DMS53 treated with DMSO at 0.1 percent for 48 hours (cell line): ENCODE results near the gene FCGR2B.
A peak's percentile ranks its signal among the peaks of the same experiment; 100 is the strongest.
"Not testable (repeated sequence)": the region's sequence is repeated elsewhere in the genome, so short reads cannot be mapped to it uniquely, and the experiment has no call there.

ENCODE experiments used
- DNase-seq: peaks from one replicate; lab custom pipeline; 2025; ENCODE audit not compliant: unreplicated experiment; lab: John Stamatoyannopoulos, UW

The FCGR2B gene

DNA sequence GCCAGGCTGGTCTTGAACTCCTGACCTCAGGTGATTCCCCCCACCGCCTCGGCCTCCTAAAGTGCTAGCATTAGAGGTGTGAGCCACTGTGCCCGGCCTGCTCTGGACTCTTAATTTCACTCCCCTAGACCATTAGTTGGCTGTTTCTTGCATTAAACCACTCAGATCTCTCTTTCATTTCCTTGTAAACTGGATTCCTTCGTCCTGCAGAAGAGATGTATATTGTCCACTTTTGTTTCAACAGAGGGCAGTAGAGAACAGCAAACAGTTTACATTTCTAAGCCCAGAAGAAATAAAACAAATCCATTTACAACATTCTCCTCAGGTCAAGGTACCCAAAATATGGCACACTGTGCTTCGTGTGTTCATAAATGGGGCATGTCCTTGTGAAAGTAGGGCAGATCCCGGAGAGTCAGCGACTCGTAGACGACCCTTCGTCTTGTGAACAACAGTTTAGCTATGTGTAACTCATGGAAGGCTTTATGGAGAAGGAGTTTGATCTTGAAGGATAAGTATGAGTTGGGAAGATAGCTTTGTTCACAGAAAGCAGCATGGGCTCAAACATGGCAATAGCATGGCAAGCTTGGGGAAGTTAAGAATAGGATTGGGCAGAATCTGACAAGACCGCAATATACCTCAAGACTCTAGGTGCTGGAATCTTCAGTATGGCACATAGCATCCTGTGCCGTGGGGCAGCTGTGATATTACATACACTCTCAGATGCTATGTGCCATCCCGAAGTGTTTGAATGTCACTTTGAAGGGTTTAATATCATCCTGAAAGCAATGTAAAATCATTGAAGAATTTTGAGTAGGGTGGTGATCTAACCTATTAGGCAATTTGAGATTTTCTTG, 15.2 kb upstream of the FCGR2B start:
- peak; percentile 37 for DNase-seq

DNA sequence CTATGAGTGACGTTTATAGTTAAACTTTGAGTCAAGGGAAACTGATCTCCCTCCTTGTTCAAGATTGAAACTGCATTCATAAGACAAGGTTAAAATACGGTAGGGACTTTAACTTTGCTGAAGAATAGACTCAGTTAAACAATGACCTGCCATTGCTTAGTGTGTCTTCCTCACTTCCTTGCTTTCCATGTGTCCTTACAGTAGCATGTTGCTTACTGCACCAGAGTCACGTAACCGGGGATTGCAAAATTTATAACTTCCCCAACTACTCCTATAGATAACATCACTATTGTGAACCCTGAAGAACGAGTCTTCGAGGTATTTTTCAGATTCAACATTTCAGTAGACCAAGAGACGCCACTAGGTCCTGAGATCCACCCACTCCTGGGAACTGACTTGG, 9.4 kb upstream of the FCGR2B start:
- not testable (repeated sequence) for DNase-seq

DNA sequence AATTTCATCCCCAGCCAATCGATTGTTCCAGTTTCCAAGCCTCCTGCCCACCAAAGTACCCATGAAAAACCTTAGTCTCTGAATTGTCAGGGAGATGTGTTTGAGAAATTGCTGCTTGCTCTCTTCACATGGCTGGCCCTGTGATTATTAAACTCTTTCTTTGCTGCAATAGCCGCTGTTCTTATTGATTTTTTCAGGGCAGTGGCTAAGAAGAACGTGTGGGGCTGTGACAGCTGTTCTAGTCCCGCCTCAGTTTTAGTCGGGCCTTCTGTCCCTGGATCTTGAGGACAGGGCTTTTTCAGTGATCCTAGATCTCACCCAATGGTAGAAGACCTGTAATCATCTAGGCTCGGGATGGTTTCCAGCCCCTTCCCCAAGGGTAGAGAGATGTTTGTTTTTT, 9.0 kb upstream of the FCGR2B start:
- DNase-seq = not testable (repeated sequence)

DNA sequence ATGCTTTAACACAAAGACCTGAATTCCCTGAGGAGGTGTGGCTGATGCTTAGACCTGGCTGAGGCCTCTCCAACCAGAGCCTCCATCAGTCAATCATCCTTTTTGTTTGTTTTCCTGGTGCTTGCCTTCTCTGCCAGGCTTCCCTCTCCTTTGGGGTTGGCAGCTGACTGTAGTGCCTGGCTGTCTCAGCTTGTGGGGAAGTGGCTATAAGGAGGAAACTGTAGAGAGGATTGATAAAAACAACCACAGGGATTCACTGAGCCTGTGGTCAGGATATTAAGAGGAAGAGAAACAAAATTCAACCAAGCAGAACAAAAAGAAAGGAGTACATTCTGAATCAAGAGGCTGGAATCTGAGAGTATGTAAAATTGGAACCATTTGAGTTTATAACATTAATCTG, 4.4 kb upstream of the FCGR2B start:
- not testable (repeated sequence) for DNase-seq

DNA sequence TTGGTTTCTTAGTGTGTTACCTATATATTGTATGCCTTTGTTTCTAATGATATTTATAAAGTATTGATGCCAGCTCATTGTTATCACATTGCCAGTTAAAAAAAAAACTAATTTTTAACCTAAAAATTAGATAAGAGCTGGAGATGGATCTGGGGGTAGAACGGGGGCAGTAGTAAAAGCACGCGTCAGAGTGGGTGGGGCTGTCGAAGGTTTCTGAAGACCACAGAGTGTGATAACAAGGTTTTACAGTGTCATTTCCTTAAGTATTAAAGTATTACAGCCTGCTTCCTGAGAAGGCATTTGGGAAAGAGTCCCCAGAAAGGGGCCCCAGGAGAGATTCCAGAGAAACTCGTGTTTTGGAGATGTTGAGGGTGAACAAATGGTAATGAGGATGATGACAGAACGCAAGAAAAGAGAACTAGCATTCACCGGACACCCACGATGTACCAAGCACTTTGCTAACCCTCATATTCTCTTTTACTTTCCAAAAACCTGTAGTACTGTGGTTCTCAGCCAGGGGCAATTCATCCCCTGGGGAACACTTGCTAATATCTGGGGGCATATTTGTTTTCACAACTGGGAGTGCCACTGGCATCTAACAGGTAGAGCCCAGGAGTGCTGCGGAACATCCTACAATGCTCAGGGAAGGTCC, 1.2 kb upstream of the FCGR2B start:
- not testable (repeated sequence) for DNase-seq

DNA sequence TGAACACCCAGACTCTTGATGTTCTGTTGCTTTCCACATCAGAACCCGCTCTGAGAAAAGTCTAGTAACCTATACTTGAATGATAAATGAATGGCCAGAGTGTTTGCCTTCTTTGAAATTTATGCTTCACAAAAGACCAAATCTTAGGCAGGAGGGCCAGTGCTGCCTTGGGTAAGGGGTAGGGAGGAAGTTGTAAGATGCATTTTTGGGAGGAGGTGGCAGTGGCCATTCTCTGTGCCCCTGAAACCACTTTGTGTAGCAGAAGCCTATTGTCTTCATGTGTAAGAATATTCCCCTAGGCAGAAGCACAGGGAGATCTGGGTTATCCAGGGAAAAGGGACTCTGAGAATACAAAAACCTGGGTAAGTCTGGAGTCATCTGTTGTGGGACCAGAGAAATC, 626 bp downstream of the FCGR2B start:
- DNase-seq = not testable (repeated sequence)

DNA sequence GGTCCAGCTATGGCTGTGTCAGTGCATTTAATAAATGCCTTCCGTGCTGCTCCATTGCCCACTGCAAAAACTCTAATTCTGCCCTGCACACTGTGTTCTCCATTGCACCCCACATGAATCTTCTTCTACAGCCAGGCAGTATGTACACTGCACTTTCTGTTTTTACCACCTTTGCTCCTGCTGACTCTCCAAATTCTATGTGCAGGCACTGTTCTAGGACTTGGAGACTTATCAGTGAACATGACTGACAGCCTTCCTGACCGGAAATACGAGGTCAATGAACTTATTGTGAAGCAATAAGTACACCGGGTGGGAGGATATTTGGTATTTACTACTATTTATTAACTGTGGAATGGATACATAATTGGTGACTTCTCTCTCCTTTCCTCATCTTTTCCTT, 1.7 kb downstream of the FCGR2B start:
- DNase-seq = not testable (repeated sequence)

DNA sequence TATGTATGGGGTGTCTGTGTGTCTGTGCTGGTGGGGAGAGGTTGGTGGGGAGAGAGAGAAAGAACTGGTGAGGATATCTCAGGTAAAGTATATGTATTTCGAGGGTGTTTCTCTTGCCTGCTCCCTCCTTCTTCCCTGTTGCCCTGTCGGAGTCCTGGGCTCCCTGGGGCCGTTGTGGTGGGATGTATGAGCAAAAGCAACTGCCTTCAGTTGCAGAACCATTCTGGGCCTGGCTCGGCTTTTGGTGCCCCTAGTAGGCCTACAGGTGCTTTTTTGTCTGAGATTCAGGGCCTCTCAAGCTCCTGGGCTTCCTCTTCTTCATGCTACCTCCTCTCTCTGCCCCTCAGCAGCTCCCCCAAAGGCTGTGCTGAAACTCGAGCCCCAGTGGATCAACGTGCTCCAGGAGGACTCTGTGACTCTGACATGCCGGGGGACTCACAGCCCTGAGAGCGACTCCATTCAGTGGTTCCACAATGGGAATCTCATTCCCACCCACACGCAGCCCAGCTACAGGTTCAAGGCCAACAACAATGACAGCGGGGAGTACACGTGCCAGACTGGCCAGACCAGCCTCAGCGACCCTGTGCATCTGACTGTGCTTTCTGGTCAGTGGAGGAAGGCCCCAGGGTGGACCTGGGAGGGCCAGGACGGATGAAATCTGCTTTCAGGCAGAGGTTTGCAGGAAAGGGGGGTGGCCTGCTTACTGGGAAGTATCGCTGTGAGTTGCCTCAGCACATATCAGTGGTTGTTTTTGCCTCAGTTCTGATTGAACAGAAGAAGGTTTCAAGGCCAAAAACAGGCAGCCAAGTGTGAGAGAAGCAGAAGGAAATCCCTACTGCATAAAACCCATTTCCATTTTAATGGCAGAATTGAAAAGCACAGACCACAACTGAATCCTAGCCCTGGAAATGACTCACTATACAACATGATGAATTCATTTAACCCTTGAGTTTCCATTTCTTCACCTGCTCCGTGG, 8.4 kb downstream of the FCGR2B start:
- DNase-seq = not testable (repeated sequence)

DNA sequence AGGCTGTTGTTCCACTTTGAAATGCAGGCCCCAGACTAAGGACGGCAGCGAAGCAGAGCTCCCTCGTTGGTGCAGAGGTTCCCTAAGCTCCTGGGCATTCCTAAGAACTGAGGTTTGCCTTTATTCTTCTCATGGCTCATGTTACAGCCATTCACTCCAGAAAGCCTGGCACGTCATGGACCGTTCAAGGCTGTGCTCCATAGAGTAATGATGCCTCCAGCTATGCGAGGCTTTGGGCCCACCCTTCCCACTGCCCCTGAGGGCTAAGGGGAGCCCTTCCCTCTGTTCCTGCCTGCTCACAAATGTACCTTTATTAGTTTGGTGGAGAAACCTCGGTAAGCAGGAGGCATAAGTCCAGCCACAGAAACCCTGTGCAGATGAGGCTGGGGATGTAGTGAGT, 10.5 kb downstream of the FCGR2B start:
- not testable (repeated sequence) for DNase-seq

DNA sequence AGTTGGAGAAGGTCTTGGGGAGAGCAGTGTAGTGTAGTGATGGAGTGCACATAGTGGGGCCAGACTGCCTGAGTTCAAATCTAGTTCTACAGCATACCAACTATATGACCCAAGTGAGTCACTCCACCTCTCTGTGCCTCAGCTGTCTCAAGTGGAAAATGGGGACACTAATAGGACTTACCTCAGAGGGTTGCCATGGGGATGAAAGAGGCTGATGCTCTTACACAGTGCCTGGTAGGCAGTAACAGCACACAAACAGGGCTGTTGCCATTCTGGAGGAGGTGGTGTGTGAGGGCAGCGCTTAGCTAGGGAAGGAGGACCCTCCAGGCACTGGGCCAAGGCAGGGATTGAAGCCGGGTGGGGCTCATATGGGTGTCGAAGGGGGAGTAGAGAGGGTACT, 11.5 kb downstream of the FCGR2B start:
- DNase-seq = not testable (repeated sequence)

DNA sequence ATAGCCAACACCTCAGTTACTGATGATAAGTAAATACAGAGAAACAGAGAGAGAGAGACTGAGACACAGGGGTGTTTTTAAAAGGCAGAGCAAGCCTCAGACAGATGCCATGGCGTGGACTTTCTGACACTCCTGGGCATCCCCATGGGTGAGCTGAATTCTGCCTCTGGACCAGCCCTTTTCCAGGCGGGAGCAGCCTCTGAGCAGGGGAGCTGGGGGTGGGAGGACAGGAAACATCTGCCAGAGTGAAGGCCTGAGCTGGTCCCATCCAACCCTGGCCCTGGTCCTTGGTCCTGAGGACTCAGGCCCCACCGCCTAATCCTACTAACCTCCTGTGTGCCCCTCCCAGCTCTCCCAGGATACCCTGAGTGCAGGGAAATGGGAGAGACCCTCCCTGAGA, 12.0 kb downstream of the FCGR2B start:
- DNase-seq = not testable (repeated sequence)

DNA sequence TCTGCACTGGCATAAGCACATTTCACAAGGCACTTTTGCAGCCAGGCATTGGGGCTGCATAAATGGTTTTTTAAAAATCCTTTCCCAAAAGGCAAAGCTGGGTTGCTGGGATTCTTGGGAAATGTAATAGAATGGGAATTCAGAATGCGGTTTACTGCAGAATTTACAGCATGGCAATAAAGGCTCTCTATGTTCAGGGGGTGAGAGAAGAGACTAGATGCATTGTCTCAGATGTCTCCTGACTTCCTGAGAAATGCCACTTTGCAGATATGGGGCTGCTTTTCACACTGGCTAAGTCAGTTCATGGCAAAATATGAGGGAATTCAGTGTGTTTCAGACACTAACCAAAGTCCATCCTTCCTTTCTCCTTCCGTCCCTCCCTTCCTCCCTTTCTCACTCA, 13.5 kb downstream of the FCGR2B start:
- no peak for DNase-seq

DNA sequence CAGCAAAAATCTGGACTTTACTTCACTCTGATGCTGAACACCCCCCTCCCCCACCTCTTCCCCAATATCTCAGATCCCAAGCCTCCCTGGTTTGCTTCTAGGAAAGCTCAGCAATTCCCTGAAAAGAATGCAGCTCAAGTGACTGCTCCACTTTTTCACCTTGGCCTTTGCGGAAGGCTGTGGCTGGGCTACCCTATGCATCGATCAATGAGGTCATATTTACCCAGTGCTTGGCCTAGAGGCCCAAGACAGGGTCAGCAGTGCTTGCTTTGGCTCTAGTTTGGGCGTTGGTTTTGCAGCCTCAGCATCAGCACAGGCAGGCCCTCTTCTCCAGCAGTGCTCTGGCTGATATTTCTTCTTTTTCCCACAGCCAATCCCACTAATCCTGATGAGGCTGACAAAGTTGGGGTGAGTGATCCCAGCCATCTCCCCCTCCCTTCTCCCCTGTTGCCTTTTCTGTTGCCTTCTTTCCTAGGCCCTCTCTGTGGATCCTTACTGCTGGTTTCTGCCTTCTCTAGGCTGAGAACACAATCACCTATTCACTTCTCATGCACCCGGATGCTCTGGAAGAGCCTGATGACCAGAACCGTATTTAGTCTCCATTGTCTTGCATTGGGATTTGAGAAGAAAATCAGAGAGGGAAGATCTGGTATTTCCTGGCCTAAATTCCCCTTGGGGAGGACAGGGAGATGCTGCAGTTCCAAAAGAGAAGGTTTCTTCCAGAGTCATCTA, 14.2 kb downstream of the FCGR2B start:
- no peak for DNase-seq

DNA sequence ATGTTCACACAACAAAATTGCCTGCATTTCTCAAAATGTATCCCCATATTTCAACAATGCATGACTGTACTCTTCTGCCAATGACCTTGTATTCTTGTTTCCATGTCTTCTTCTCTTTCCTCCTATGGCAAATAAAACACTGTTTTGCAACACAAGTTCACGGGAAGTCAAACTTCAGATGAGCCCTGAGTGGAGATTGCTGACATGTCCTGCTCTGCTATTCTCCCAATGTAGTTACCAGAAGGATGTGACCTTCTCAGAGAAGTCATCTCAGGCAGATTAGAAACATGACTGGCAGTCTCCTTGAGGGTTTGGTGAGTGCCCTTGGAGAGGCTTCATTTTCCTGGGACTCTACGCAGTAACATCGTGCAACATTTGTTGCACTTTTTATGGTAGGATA, 15.6 kb downstream of the FCGR2B start:
- no peak for DNase-seq

DNA sequence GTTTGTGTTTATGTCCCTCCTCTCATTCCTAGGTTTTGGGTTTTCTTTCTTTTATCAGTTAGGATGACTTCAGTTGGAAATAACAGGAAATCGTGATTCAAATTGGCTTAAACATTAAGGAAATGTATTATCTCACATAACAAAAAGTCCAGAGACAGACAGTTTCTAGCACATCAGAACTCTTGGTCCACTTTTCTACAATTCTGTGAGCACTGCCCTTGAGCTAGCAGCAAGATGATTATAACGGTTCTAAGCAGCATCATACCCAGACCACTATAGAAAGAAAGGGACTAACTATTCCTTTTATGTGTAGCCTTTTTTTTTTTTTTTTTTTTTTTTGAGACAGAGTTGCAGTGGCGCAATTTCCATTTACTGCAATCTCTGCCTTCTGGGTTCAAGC, 18.9 kb downstream of the FCGR2B start:
- no peak for DNase-seq

DNA sequence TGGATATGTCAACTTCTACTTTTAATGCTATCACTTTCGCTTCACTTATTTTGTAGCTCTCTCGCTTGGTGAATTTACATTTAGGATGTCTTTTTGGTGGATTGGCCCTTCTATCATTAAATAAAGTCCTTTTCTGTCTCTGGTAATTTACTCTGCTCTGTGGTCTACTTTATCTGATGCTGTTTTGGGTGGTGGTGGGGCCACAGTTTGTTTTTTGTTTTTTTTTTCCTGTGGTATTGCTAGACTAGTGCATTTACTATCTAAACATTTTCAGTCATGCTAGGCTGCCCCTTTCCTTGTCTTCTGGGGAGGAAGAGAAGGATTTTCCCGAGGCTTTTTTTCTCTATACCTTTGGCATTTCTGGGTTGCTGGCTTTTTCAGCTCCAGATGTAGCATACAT, 26.0 kb downstream of the FCGR2B start:
- no peak for DNase-seq

DNA sequence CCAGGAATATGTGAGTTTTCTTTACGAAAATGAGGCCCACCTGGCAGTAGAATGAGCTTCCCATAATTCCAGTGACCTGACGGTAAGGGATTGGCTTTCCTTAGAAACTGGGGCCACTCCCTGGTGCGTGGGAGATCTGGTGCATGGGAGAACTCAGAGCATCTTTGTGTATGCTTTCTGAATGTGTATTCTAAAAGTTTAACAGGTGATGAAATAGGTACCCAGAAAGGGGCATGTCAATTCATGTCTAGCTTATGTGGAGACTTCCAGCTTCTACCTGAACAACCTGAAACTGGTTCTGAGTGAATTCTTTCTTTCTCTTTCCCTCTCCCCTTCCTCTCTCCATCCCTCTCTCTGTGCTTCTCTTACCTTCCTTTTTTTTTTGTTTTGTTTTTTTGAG, 28.9 kb downstream of the FCGR2B start:
- DNase-seq = no peak

DNA sequence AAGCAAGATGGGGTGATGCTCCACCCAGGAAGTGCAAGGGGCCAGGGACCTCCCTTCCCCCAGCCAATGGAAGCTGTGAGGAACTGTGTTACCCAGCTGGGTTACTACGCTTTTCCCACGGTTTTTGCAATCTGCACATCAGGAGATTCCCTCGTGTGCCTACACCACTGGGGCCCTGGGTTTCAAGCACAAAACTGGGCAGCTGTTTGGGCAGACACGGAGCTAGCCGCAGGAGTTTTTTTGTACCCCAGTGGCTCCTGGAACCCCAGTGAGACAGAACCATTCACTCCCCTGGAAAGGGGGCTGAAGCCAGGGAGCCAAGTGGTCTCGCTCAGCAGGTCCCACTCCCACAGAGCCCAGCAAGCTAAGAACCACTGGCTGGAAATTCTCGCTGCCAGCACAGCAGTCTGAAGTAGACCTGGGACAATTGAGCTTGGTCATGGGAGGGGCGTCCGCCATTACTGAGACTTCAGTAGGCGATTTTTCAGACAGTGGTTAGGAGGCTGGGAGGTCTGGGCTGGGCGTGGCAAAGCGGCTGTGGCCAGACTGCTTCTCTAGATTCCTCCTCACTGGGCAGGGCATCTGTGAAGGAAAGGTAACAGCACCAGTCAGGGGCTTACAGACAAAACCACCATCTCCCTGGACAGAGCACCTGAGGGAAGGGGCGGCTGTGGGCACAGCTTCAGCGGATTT, 30.2 kb downstream of the FCGR2B start:
- not testable (repeated sequence) for DNase-seq

DNA sequence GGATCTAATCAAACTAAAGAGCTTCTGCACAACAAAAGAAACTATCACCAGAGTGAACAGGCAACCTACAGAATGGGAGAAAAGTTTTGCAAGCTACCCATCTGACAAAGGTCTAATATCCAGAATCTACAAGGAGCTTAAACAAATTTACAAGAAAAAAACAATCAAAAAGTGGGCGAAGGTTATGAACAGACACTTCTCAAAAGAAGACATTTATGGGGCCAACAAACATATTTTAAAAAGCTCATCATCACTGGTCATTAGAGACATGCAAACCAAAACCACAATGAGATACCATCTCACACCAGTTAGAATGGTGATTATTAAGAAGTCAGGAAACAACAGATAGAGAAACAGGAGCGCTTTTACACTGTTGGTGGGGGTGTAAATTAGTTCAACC, 35.4 kb downstream of the FCGR2B start:
- not testable (repeated sequence) for DNase-seq

DNA sequence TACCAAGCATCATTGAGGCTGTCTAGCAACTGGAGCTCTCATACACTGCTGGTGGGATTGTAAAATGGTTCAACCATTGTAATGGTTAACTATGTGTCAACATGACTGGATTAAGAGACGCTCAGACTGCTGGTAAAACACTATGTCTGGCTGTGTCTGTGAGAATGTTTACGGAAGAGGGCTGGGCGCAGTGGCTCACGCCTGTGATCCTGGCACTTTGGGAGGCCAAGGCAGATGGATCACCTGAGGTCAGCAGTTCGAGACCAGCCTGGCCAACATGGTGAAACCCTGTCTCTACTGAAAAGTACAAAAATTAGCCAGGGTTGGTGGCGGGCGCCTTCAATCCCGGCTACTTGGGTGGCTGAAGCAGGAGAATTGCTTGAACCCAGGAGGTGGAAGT, 39.3 kb downstream of the FCGR2B start:
- DNase-seq = peak; percentile 94
